ENCODE measurements around the gene POLR2L.
A peak's percentile ranks its signal among the peaks of the same experiment; 100 is the strongest.

POLR2L gene

GRCh38 chr11:842370-843002 is at the start of gene POLR2L, which contains the start of gene TSPAN4:
Gene POLR2L, minus strand, starts transcription at chr11:842529. Its CDS starts 21 bp downstream, at chr11:842508.
Gene TSPAN4, plus strand, starts transcription at chr11:842852. Its CDS starts 7,453 bp downstream, at chr11:850305.
- peak; percentile 89 for DNase-seq

DNA sequence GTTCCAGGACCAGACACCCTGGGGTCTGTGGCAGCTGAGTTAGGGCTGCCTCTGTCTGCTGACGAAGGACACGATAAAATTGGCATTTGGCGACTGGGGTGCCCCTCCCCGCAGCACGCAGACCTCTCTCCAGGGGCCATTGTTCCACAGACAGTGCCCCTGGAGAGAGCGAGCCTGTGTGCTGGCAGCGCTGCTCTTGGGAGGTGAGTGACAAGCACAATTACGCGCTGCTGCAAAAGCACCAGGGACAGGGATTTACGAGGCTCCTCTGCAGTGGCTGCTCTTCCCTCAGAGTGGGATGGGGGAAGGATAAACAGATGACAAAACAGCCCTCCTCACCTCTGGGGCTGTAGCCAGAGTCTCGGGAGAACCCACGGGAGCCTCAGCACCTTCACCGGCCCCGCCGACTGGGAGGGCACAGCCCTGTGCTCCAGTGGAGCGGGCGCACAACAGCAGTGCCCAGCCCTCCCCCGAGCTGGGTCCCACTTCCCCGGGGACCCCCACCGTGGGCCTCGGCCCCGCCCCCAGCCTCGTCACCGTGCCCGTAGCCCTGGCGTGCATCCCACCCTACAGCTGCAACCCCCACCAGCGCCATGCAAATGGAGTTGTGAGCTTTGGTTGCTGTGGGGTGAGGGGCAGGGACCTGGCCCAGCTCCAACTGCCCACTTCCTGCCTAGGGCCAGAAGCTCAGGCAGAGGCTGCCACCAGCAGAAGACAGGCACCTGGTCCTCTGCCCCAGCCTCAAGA is 48.6 kb upstream of the POLR2L start:
- DNase-seq = no peak

GRCh38 chr11:889687-890475 is 47.6 kb upstream of the POLR2L start:
- DNase-seq = no peak

GRCh38 chr11:889257-889656 is 46.9 kb upstream of the POLR2L start:
- no peak for DNase-seq

DNA sequence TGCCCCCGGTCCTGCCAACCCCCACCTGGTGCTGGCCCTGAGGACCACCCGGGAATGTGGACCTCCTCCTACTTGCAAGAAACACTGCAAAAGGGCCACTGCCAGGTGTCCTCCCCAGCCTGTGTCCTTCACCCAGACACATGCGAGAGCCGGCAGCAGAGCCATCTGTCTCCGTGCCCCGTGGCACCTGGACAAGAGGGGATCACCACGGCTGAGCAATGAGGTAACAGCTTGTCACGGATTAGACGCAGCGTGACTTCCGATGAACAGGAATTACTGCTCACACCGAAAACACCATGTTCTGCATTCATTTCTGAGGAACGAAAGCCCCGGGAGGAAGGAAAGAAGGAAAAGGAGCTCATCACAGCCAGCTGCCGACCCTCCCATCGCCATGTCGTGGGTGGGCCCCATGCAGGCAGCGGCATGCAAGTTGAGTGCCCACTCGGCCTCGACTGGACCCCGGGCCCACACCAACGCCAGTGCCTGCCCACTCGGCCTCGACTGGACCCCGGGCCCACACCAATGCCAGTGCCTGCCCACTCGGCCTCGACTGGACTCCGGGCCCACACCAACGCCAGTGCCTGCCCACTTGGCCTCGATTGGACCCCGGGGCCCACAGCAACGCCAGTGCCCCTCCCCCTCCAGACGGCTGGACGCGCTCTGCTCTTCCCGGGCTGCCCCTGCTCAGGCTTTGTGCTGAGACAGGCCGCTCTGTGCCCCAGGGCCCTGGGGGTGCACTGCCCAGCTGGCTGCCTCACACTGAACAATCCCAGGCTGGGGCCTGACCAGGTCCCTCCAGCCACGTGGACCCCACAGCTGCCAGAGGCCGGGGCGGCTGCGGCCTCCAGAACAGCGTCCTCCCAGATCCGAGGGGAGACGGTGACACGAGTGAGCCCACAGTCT is 46.2 kb upstream of the POLR2L start:
- DNase-seq = no peak

- no peak for DNase-seq
Observed at GRCh38 chr11:887589-887988, 45.3 kb upstream of the POLR2L start.

GRCh38 chr11:886568-886967 is 44.2 kb upstream of the POLR2L start:
- no peak for DNase-seq

DNA sequence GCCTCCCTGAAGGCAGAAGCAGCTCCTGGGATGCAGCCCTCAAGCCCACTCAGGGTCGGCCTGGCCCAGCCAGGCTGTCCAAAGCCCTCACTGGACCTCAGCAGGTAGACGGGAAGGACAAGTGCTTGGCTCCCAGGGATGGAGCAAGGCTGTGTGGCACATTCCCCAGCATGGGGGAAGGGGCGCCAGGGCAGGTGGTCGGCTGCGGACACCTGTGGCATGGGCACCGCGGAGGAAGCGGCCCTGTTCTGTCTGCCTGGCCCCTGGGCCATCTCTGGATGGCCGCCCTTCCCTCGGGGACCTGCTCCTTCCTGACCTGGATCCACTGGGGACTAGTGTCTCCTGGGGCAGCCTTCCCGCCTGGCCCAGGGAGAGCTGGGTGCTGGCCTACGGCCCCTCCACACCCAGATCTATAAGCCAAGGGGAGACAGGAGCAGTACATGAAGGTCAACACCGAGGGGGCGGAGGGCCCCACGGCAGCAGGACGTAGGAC is 42.3 kb upstream of the POLR2L start:
- no peak for DNase-seq

GRCh38 chr11:883527-883926 is 41.2 kb upstream of the POLR2L start:
- no peak for DNase-seq

GRCh38 chr11:882596-882995 is 40.3 kb upstream of the POLR2L start:
- DNase-seq = peak; percentile 27

- no peak for DNase-seq
Observed at GRCh38 chr11:880447-880846, 38.1 kb upstream of the POLR2L start.

GRCh38 chr11:877565-877964 is 35.2 kb upstream of the POLR2L start:
- DNase-seq = no peak

DNA sequence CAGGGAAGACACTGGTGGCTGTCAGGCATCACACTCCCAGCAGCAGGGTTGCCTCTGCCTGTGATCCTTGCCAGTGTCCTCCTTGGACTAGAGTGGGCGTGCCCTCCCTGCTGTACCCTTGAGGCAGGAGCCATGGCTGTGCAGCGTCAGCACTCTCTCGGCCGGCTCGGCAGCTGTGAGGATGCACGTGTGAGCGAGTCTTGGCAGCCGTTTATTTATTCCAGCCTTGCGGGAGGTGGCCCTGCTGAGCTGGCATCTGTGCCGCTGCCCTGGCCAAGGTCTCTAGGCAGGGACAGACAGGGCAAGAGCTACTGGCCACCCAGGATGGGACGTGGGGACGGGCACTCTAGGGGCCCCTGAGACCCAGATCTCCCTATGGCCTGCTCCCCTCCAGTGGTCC is 34.2 kb upstream of the POLR2L start:
- no peak for DNase-seq

GRCh38 chr11:875769-876301 is 33.5 kb upstream of the POLR2L start:
- DNase-seq = no peak

DNA sequence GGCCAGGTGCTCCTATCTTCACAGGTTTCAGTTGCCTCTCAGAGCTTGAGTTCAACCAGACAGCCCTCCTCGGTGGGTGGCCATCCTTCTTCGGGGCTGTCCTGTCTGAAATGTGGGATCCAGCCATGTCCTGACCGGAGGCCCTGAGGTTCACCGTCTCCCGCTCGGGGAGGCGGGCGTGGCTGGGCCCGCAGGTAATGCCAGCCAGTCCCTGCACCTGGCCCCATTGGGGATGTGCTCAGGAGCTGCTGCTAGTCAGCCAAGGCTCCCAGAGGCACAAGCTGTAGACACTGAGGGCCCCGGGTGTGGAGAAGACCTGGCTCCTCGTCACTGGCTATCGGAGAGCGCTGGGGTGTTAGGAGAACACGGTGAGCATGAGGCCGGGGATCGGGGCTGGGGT is 32.9 kb upstream of the POLR2L start:
- DNase-seq = no peak

DNA sequence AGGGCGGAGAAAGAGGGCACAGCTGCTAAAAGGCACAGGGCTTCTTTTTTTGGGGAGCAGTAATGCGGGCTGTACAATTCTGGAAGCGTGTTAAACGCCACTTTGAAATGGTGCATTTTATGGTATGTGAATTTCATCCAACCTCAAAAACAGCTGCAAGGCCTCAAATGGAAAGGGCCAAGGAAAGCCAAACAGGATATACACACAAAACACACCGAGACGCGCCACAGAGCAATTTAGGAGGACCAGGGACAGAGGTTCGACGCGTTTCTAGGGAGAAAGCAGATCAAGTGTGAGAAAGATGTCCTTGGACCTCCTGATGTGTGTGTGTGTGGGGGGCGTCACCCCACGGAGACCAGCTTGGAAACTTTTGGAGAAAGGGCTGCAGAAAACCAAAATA is 31.4 kb upstream of the POLR2L start:
- no peak for DNase-seq

- no peak for DNase-seq
Observed at GRCh38 chr11:872799-873198, 30.5 kb upstream of the POLR2L start.

DNA sequence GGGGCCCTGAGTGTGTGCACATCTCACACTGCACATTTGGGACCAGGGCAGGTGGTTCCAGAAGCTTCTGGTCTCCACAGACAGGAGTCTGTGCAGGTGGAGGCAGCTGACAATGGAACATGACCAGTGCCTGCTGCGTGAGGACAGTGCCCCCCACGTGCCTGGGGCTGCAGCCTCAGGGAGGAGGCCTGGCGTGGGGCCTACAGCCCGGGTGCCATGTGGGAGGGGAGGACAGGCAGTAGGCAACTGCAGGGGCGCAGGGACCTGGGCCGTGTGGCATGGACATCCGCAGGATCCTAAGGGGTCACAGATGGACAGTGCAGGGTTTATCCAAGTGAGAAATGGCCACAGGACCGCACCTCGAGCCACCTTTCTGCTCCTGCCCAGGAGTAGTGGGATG is 29.1 kb upstream of the POLR2L start:
- DNase-seq = no peak

DNA sequence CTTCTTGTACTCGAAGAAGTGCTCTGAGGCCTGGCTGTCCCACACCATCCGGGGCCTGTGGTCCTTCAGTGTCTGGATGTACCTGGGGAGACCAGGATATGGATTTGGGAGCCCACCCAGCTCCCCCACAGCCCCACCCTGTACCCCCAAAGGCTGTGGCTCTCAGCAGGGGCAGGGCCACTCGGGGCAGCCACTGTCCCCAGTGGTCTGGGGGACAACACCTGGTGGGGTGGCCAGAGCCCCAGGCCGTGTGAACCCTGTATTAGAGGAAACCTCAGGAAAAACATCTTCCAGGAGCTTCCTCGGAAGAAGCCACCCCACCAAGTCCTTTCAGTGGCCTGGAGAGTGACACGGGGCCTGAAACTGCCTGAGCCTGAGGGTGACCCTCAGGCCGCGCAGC is 28.1 kb upstream of the POLR2L start:
- no peak for DNase-seq

GRCh38 chr11:870127-870413 is 27.7 kb upstream of the POLR2L start:
- no peak for DNase-seq

DNA sequence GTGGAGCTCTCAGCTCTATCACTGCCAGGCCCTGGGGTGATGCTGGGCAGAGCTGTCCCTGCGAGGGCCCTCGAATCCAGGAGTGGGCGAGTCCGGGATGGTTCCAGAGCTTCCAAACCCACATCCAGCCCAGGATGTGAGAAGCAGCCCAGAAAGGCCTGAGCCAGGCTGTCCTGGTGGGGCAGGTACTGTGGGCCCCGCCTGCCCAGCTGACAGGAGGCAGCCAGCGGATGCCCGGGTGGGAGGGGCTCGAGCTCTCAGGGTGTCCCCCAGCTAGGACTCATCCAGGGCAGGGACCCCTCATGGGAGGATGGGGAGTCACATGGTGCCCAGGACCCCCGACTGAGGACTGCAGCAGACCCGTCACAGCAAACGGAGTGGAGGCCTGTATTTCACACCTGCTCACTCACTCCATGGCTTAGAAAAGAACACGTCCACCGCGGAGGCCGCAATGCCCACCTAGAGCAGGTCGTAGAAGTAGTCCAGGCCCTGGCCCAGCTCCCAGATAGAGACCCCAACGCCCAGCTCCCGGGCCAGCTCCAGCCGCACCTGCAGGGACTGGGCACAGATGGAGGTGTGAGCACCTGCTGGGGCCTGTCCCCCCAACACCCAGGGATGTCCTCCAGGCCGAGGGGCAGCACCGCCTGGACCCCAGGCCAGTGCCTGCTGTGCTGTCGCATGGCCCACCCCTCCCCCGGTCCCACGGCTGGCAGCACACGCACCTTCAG is 27.2 kb upstream of the POLR2L start:
- no peak for DNase-seq

DNA sequence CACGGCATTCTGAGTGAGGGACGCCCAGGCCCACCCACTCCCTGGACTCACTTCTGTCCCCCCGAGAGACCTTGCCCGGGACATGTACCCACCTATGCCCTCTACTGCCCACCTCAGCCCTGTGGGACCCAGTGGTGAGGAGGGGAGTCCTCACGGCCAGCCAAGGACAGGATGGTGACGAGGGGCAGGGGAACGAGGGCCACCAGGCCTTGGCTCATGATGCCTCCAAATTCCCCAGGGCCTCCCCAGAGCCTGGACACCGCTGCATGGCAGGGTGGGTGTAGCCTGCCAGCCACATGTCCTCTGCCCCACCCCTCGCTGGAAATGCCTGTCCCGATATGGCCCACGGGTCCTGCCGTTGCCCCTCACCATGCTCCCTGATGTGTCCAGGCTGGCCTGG is 26.5 kb upstream of the POLR2L start:
- no peak for DNase-seq
